GM18907 (cell line): ENCODE results near the gene OR6C70.
"Not testable (repeated sequence)": the region's sequence is repeated elsewhere in the genome, so short reads cannot be mapped to it uniquely, and the experiment has no call there.

Experiments
- ATAC-seq: cut with Tn5 transposase; IDR thresholded peaks from one replicate; pipeline ENCODE4 v1.9.1; 2021; ENCODE audit warnings: mild to moderate bottlenecking, moderate library complexity; ENCODE audit not compliant: unreplicated experiment

Gene OR6C70

GRCh38 chr12:55470088-55470829, at the start of gene OR6C70:
TSS of gene OR6C70 (minus strand) at chr12:55470138. CDS start at chr12:55470138, 0 bp downstream.
- no peak for ATAC-seq

GRCh38 chr12:55516391-55516790, 46.5 kb upstream of the OR6C70 start:
- no peak for ATAC-seq

- ATAC-seq, result peak; percentile 49
Measured at GRCh38 chr12:55515696-55516095, 45.8 kb upstream of the OR6C70 start.

GRCh38 chr12:55501601-55502000, 31.7 kb upstream of the OR6C70 start:
- no peak for ATAC-seq

GRCh38 chr12:55499810-55500252, 29.9 kb upstream of the OR6C70 start:
- no peak for ATAC-seq

- ATAC-seq, result no peak
Measured at GRCh38 chr12:55499231-55499630, 29.3 kb upstream of the OR6C70 start.

GRCh38 chr12:55495490-55495889, 25.6 kb upstream of the OR6C70 start:
- ATAC-seq, result no peak

GRCh38 chr12:55492078-55492477, 22.1 kb upstream of the OR6C70 start, which contains the start of gene OR6C68:
TSS of gene OR6C68 (plus strand) at chr12:55492378. CDS start at chr12:55492378, 0 bp downstream.
- no peak for ATAC-seq

- not testable (repeated sequence) for ATAC-seq
Measured at GRCh38 chr12:55484284-55484683, 14.3 kb upstream of the OR6C70 start.

- ATAC-seq, result not testable (repeated sequence)
Measured at GRCh38 chr12:55479136-55479535, 9.2 kb upstream of the OR6C70 start.

GRCh38 chr12:55472264-55472663, 2.3 kb upstream of the OR6C70 start:
- ATAC-seq, result no peak

- ATAC-seq, result no peak
Measured at GRCh38 chr12:55469291-55469690, 647 bp downstream of the OR6C70 start.

- no peak for ATAC-seq
Measured at GRCh38 chr12:55467836-55468235, 2.1 kb downstream of the OR6C70 start.

- not testable (repeated sequence) for ATAC-seq
Measured at GRCh38 chr12:55464926-55465325, 5.0 kb downstream of the OR6C70 start.

- no peak for ATAC-seq
Measured at GRCh38 chr12:55448825-55449224, 21.1 kb downstream of the OR6C70 start.

- no peak for ATAC-seq
Measured at GRCh38 chr12:55446326-55446725, 23.6 kb downstream of the OR6C70 start.

- no peak for ATAC-seq
Measured at GRCh38 chr12:55445357-55445756, 24.6 kb downstream of the OR6C70 start.

GRCh38 chr12:55443776-55444175, 26.2 kb downstream of the OR6C70 start, which contains the start of gene OR6C2:
TSS of gene OR6C2 (plus strand) at chr12:55444076. CDS start at chr12:55452214, 8,138 bp downstream.
- no peak for ATAC-seq

- not testable (repeated sequence) for ATAC-seq
Measured at GRCh38 chr12:55441233-55441632, 28.7 kb downstream of the OR6C70 start.

GRCh38 chr12:55428331-55429243, 41.4 kb downstream of the OR6C70 start:
- ATAC-seq, result no peak

- ATAC-seq, result no peak
Measured at GRCh38 chr12:55425954-55426353, 44.0 kb downstream of the OR6C70 start, which contains the start of gene OR6C76. TSS of gene OR6C76 (plus strand) at chr12:55426254. CDS start at chr12:55426254, 0 bp downstream.
